GM18499 (cell line): Measurements from ENCODE around the gene TMPRSS13.
"Not testable (repeated sequence)": the region's sequence is repeated elsewhere in the genome, so short reads cannot be mapped to it uniquely, and the experiment has no call there.

Source experiments
- ATAC-seq: cut with Tn5 transposase; IDR thresholded peaks from one replicate; pipeline ENCODE4 v1.9.1; 2021; ENCODE audit warnings: moderate number of reproducible peaks; ENCODE audit not compliant: insufficient read depth, unreplicated experiment

The TMPRSS13 gene

GRCh38 chr11:117950993-117951961 is 22.1 kb upstream of the TMPRSS13 start:
- ATAC-seq: no peak

GRCh38 chr11:117950301-117950700 is 21.1 kb upstream of the TMPRSS13 start:
- ATAC-seq: no peak

DNA sequence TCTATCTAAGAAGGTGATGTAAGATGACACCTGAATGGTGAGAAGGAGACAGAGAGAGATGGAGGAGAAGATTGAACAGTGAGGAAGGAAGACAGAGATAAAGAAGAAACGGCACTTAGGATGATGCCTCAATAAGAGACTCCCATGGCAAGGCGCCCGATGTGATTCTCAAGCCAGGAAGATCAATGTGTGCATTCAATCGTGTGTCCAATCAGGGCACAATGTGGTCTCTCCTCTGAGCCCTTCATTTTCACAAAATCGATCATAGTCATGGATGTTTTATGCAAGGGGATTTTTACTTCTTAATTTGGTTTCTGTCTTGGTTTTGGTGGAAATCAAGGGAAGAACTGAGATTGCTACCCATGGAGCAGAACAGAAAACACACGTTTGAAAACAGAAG is 19.9 kb upstream of the TMPRSS13 start:
- no peak for ATAC-seq

DNA sequence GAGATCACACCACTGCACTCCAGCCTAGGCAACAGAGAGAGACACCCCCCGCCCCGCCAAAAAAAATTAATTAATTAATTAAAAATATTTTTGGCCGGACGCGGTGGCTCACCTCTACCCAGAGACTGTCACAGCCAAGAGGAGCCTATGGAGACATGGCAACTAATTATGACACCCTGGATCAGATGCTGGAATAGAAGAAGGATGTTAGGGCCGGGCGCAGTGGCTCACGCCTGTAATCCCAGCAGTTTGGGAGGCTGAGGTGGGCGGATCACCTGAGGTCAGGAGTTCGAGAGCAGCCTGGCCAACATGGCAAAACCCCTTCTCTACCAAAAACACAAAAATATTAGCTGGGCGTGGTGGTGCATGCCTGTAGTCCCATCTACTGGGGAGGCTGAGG is 19.3 kb upstream of the TMPRSS13 start:
- ATAC-seq: not testable (repeated sequence)

- ATAC-seq: not testable (repeated sequence)
Observed at GRCh38 chr11:117947751-117948150, 18.5 kb upstream of the TMPRSS13 start.

- ATAC-seq: no peak
Observed at GRCh38 chr11:117946842-117947526, 17.8 kb upstream of the TMPRSS13 start.

DNA sequence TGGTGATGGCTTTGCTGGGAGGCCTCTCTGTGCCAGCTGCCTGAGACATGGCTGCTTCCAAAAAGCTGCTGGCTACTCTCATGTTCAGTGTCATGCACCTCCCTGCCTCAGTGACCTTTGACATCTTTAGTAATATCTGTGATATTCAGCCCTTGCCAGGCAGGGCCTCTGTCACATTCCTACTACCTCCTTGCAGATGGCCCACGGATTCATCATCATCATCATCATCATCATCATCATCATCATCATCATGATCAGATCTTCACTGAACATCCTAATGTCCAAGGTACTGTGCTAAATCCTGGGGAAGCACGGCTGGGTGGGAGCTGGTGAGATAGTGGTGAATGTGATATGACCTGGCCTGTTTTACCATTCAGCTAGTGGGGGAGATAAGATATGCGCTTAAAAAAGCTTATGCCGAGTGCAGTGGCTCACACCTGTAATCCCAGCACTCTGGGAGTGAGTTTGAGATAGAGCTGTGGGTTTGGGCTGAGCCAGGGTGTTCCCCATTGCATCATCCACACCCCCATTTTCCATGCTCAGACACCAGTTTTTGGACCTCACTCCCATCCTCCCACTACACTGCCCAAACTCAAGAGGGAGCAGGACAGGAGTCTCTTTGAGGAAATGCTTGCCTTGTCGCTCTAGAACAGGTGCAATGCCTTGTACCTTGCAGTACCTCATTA is 17.1 kb upstream of the TMPRSS13 start:
- no peak for ATAC-seq

GRCh38 chr11:117945047-117945810 is 16.0 kb upstream of the TMPRSS13 start:
- no peak for ATAC-seq

GRCh38 chr11:117944554-117944953 is 15.4 kb upstream of the TMPRSS13 start:
- no peak for ATAC-seq

DNA sequence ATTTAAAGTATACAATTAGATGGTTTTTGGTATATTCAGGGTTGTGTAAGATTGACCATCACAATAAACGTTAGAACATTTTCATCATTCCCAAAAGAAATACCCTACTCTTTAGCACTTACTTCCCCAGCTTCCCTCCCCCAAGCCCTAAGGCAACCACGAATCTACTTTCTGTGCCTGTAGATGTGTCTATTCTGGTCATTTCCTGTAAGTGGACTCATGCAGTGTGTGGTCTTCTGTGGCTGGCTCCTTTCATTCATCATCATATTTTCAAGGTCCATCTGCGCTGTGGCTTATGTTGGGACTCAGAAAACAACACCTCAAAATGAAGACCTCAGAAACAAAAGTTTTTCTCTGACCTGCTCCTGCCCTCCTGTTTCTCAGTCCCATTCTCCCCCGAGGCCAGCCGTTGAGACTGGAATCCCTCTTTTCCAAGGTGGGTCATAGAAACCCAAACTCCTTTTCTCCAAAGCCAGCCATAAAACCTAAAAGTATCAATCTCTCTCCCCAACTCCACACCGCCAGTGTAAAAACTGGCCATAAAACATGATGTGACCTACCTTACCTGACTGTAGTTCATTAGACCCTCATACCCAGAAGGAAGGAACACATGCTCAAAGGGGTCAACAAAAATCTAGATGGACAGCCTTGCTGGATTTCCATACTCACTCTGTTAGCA is 12.9 kb upstream of the TMPRSS13 start:
- ATAC-seq: no peak

- no peak for ATAC-seq
Observed at GRCh38 chr11:117941163-117941707, 12.0 kb upstream of the TMPRSS13 start.

- ATAC-seq: no peak
Observed at GRCh38 chr11:117940736-117941135, 11.5 kb upstream of the TMPRSS13 start.

DNA sequence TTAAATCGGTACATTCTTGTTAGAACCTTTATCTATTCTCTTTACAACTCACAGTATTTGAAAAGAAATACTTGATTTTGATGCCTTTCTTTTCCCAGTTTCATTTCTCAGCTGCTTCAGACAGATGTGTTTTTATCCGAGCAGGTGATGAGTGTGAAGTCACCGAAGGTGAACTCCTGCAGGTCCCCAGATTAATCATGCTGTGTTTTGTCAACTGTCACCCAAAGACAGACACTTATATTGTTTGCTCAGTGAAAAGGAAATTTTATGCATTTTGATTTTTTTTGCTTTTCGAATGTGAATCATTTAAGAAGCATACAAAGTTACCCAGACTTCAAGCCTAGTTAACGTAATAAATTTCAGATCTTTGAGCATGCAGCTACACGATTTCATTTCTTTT is 7.8 kb upstream of the TMPRSS13 start:
- no peak for ATAC-seq

- ATAC-seq: no peak
Observed at GRCh38 chr11:117934526-117935307, 5.5 kb upstream of the TMPRSS13 start.

DNA sequence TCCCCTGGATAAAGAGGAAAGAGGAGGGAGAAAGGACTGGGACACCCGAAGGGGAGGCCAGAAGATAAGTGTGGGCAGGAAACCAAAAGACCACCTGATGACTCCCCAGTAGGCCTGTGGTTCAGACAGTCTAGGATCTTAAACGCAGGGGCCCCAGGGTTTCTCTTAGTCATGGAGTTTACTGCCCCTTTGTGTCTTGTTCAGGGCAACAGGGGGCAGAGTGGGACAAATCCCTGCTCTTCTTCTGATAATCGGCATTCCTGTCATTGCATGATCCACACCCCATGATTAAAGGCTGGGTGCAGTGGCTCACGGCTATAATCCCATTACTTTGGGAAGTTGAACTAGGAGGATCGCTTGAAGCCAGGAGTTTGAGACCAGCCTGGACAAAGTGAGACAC is 4.7 kb upstream of the TMPRSS13 start:
- ATAC-seq: no peak

GRCh38 chr11:117933475-117933874 is 4.3 kb upstream of the TMPRSS13 start:
- no peak for ATAC-seq

DNA sequence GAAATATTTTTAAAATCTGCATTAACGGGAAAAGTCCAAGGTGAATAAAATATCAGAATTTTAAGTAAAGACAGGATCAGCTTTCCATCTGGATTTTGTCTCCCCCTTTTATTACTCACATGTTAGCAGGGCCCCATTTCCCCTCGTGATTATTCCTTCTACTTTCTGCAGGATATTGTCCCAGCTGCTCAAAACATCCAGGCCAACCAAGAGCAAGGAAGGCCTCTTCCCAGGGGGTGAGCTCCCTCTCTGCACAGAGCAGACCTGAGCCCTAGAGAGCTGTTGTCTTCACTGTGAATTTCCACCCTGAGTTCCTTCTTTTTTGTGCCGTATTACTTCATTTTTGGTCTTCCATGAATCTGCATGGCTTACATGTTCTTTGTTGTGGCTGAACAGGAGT is 3.7 kb upstream of the TMPRSS13 start:
- no peak for ATAC-seq

DNA sequence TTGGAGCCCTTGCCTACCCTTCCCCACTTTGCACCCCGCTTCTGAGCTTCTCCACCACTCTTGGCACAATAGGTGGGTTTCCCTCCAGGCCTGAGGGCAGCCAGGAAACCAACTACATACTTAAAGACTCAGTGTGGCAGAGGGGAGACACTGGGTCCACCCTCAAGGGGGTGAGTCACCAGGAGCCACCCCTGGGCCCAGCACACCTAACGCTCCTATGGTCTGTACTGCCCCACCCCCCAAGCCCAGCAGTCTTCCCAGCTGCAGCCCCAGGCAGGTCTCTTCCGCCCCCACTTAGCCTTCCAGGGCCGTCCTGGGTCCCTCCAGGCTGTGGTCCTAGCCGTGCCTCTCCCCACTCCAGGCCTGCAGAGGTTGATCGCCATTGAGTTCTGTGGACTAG is 3.2 kb upstream of the TMPRSS13 start:
- ATAC-seq: no peak

- ATAC-seq: no peak
Observed at GRCh38 chr11:117931971-117932370, 2.8 kb upstream of the TMPRSS13 start.
